HG03159 (cell line): ENCODE results near the gene PC.

ENCODE experiments used
- ATAC-seq: cut with Tn5 transposase; IDR thresholded peaks from one replicate; pipeline ENCODE4 v1.9.1; 2021; ENCODE audit warnings: mild to moderate bottlenecking, moderate library complexity; ENCODE audit not compliant: unreplicated experiment

The PC gene

DNA sequence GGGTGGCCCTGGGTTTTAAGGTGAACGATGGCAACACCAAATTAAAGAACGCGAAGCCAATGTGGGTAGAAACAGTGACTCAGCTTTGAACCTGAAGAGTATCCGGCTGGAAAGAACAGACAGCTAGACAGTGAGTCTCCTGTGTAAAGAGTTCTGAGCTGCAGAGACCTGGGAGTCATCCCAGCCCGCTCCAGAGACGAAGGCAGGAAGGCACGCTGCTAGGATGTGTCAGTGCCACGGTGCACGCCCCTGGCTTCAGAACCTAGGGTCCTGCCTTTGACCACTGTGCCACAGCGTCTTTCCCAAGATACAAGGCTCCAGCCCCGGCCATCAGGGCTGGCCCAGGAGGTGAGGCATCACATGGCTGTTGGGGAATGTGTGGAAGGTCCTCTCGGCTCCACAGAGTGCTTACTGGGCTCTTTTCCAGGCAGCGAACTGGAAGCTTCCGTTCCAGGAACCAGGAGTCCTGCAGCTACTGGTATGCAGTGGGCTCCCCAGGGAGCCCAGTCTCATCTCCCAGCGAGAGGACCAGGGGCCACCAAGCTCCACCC is 71.4 kb downstream of the PC start:
- ATAC-seq: no peak

DNA sequence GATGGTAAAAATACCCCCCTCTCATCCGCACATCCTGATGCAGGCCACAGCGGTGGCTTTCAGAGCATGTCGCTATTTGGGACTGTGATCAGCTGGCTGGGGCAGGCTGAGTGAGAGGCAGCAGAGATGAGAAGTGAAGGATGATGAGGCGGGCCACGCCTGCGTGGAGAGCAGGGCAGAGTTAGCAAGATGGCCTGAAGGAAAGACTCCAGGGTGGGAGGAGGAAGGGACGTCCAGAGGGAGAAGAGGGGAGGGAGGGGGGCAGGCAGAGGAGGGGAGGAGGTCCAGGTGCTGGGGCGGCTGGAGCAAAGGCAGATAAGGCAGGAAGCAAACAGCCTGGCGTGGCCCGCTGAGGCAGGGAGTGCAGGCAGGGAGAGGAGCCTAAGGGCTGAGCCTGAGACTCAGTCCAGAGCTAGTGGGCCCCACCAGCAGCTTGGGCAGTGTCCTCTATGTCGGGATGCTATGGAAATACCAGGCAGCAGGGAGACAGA is 72.2 kb downstream of the PC start:
- no peak for ATAC-seq

DNA sequence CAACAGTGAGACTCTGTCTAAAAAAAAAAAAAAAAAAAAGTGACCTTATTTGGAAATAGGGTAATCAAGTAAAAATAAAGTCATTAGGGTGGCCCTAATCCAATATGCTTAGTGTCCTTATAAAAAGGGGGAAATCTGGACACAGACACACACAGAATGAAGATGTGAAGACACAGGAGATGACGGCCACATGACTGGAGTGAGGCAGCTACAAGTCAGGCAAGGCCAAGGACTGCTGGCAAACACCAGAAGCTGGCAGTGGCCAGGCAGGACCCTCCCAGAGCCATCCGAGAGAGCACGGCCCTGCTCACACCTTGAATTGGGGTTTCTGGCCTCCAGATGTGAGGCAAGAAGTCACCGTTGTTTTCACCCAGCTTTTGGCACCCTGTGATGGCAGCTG is 72.7 kb downstream of the PC start:
- ATAC-seq: no peak

GRCh38 chr11:66884443-66884842 is 73.7 kb downstream of the PC start:
- no peak for ATAC-seq

- ATAC-seq: no peak
Measured at GRCh38 chr11:66883016-66883965, 74.9 kb downstream of the PC start.

GRCh38 chr11:66882561-66883015 is 75.6 kb downstream of the PC start:
- no peak for ATAC-seq

DNA sequence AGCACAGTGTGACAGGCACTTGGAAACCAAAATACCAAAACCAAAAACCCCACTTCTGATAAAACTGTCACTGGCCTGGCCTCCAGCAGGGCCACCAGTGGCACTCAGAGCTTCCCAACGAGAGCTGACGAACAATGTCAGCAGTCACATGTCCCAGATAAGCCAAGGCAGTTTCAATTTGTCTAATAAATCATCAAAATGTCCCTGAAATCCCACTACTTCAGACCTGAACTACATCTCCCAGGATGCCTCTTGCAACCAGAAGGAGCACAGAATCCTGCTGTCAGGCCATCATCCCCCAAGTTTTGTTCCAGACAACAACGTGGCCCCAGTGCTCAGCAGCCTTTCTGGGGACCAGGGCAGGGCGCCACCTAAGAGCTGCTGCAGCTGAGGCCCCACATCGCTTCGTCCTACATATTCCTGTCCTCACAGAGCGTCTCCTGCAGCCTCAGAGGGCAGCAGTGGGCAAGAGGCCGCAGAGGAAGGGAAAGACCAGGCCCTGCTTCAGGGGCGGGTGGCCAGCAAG is 76.2 kb downstream of the PC start:
- ATAC-seq: no peak

- no peak for ATAC-seq
Measured at GRCh38 chr11:66881451-66881835, 76.7 kb downstream of the PC start.

- no peak for ATAC-seq
Measured at GRCh38 chr11:66880496-66881450, 77.4 kb downstream of the PC start.

GRCh38 chr11:66879999-66880398 is 78.2 kb downstream of the PC start:
- ATAC-seq: no peak

- no peak for ATAC-seq
Measured at GRCh38 chr11:66879583-66879982, 78.6 kb downstream of the PC start.

GRCh38 chr11:66879000-66879399 is 79.2 kb downstream of the PC start:
- no peak for ATAC-seq

DNA sequence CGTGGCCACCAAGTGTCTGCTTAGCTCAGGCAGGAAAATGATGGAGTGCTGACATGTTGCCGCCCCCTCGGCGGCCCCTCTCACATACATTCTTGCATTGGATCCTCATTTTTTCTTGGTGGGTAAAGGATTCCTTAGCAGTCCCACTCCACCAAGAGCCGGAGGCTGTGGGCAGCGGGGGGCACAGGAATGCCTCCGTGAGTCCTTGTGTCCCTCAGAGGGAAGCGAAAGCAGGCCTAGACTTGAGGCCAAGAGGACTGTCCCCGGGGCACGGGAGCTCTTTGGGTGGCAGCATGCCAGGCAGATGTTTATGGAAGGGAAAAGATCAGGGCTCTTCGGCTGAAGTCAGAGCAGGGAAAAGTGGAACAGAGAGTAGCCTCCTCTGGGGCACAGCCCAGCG is 79.7 kb downstream of the PC start:
- no peak for ATAC-seq

- no peak for ATAC-seq
Measured at GRCh38 chr11:66877588-66878385, 80.4 kb downstream of the PC start.

GRCh38 chr11:66875378-66875777 is 82.8 kb downstream of the PC start:
- no peak for ATAC-seq

DNA sequence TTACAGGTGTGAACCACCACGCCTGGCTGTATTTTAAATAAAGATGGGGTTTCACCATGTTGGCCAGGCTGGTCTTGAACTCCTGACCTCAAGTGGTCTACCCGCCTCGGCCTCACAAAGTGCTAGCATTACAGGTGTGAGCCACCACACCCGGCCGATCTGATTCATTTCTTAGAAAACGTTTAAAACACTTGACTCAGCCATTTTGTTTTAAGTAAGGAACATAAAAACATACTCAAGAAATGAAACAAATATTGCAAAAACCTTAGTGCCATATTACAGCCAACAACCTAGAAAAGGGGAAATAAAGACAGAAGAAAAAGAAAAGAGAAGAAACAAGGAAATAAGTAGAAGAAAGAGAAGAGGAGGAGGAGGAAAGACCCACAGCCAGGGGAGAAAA is 84.0 kb downstream of the PC start:
- no peak for ATAC-seq

DNA sequence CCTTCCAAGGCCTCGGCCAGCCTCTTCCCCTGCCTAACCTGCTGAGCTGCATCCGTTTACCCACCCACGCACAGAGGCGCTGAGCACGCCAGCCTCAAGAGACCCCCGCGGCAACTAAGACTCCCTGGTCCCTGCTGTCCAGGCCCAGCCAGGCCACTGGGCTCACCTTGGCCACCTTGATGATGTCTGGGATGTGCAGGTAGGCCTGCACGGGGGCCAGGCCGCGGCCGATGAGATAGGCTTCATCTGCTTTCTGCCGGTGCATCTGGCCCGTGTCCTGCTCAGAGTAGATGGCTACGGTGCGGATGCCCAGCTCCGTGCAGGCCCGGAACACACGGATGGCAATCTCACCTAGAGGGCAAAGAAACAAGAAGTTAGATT is 86.7 kb downstream of the PC start:
- ATAC-seq: no peak

- ATAC-seq: no peak
Measured at GRCh38 chr11:66870616-66871520, 87.3 kb downstream of the PC start.

GRCh38 chr11:66870131-66870530 is 88.1 kb downstream of the PC start:
- ATAC-seq: no peak
